H4 (cell line): ENCODE data around the gene STRA6. TPM values are rescaled to one million over a fixed set of nuclear protein-coding genes. Genes with fewer than 3 reads are reported as not detected.
"Not testable (repeated sequence)": the region's sequence is repeated elsewhere in the genome, so short reads cannot be mapped to it uniquely, and the experiment has no call there.

ENCODE experiments used
- DNase-seq: peaks from one replicate; pipeline ENCODE4 v3.0.0-alpha.2; 2015; ENCODE audit warnings: low spot score
- total RNA-seq: library from RNA; depleted of rRNA; stranded (reverse); fragments of >200 nt; shearing (Covaris generic); gene quantifications from 2 replicates; pipeline ENCODE4 v1.2.3, GENCODE V29; 2014

Gene STRA6
- total RNA-seq, 1 experiment from 2014 or later: 16.8 TPM

GRCh38 chr15:74165461-74165860 is 37.1 kb downstream of the STRA6 start:
- no peak for DNase-seq

- not testable (repeated sequence) for DNase-seq
Observed at GRCh38 chr15:74162195-74162536, 40.4 kb downstream of the STRA6 start.

GRCh38 chr15:74160390-74160789 is 42.2 kb downstream of the STRA6 start:
- not testable (repeated sequence) for DNase-seq

- DNase-seq: no peak
Observed at GRCh38 chr15:74159773-74160172, 42.8 kb downstream of the STRA6 start.

- DNase-seq: no peak
Observed at GRCh38 chr15:74158855-74159650, 43.5 kb downstream of the STRA6 start.

- no peak for DNase-seq
Observed at GRCh38 chr15:74157868-74158827, 44.4 kb downstream of the STRA6 start.

GRCh38 chr15:74156678-74157411 is 45.7 kb downstream of the STRA6 start:
- no peak for DNase-seq

- no peak for DNase-seq
Observed at GRCh38 chr15:74155766-74156417, 46.7 kb downstream of the STRA6 start.

GRCh38 chr15:74147051-74147450 is 55.5 kb downstream of the STRA6 start:
- DNase-seq: no peak

GRCh38 chr15:74146277-74146800 is 56.2 kb downstream of the STRA6 start:
- no peak for DNase-seq

GRCh38 chr15:74144153-74144775 is 58.3 kb downstream of the STRA6 start:
- peak; percentile 65 for DNase-seq

GRCh38 chr15:74141591-74141990 is 61.0 kb downstream of the STRA6 start:
- DNase-seq: no peak

GRCh38 chr15:74138642-74139041 is 63.9 kb downstream of the STRA6 start:
- DNase-seq: no peak

GRCh38 chr15:74137537-74137894 is 65.1 kb downstream of the STRA6 start:
- DNase-seq: no peak

GRCh38 chr15:74136814-74137536 is 65.6 kb downstream of the STRA6 start:
- no peak for DNase-seq

GRCh38 chr15:74136540-74136813 is 66.1 kb downstream of the STRA6 start:
- no peak for DNase-seq

GRCh38 chr15:74135041-74135565 is 67.5 kb downstream of the STRA6 start:
- DNase-seq: no peak

GRCh38 chr15:74134387-74135027 is 68.1 kb downstream of the STRA6 start:
- DNase-seq: no peak

GRCh38 chr15:74133694-74134386 is 68.7 kb downstream of the STRA6 start:
- DNase-seq: no peak
